WERI-Rb-1 (cell line): ENCODE results near the gene GALK1.

ENCODE experiments used
- DNase-seq: peaks from one replicate; pipeline ENCODE4 v3.0.0-alpha.2; 2020
- H3K27ac ChIP-seq: fragments of 250-450 bp; sonication (Bioruptor Pico); 2 replicates; pipeline ENCODE4 v1.5.1; 2020; ENCODE audit warnings: mild to moderate bottlenecking, moderate library complexity
- H3K27me3 ChIP-seq: fragments of 250-450 bp; sonication (Bioruptor Pico); 2 replicates; pipeline ENCODE4 v1.5.1; 2021; ENCODE audit warnings: mild to moderate bottlenecking, low read depth, moderate library complexity; ENCODE audit not compliant: insufficient read depth, severe bottlenecking
- H3K36me3 ChIP-seq: fragments of 250-450 bp; sonication (Bioruptor Pico); 2 replicates; pipeline ENCODE4 v1.5.1; 2020; ENCODE audit warnings: mild to moderate bottlenecking, moderate library complexity
- H3K4me3 ChIP-seq: 2 replicates; pipeline ENCODE4 v1.5.1; 2011; ENCODE audit warnings: low read depth, mild to moderate bottlenecking, control low read depth, low read length
- H3K9me3 ChIP-seq: fragments of 250-450 bp; sonication (Bioruptor Pico); 2 replicates; pipeline ENCODE4 v1.5.1; 2021; ENCODE audit warnings: mild to moderate bottlenecking, moderate library complexity; ENCODE audit not compliant: severe bottlenecking
- TF ChIP-seq, protein P1 (sequence below): IDR thresholded peaks from 2 replicates; pipeline ENCODE4 v1.5.1; 2011; ENCODE audit warnings: low read depth, mild to moderate bottlenecking, control low read depth, inconsistent platforms, low read length

Gene GALK1

DNA sequence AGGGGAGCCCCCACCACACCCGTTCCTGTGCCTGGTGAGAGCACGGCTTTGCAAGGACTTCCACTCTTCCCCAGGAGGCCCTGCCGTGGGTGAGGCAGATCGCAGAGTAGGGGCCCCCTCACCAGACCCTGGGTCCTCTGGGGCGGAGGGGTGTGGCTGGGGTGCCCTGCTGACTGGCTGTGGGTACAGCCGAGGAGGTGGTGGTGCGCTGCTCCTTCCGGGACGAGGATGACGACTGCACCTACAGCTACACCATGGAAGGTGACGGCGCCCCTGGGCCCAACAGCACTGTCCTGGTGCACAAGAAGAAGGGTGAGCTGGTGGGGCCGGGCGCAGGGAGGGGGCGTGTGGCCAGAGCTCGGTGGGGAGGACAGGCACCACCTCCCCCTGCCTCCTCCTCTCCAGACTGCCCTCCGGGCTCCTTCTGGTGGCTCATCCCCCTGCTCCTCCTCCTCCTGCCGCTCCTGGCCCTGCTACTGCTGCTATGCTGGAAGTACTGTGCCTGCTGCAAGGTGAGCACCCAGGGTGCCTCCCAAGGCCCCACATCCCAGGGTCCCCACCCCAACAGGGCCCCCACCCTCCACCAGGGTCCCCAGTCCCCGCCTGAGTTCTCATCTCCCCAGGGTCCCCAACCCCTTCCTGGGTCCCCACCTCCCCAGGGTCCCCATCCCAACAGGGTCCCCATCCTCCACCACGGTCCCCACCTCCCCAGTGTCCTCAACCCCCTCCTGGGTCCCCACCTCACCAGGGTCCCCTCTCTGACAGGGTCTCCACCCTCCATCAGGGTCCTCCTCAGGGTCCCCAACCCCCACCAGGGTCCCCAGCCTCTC is 27.6 kb downstream of the GALK1 start:
- Histone ChIP-seq H3K27ac (no peak overlapping the region), H3K27me3 (no peaks in the 10 kb centered on the region)

DNA sequence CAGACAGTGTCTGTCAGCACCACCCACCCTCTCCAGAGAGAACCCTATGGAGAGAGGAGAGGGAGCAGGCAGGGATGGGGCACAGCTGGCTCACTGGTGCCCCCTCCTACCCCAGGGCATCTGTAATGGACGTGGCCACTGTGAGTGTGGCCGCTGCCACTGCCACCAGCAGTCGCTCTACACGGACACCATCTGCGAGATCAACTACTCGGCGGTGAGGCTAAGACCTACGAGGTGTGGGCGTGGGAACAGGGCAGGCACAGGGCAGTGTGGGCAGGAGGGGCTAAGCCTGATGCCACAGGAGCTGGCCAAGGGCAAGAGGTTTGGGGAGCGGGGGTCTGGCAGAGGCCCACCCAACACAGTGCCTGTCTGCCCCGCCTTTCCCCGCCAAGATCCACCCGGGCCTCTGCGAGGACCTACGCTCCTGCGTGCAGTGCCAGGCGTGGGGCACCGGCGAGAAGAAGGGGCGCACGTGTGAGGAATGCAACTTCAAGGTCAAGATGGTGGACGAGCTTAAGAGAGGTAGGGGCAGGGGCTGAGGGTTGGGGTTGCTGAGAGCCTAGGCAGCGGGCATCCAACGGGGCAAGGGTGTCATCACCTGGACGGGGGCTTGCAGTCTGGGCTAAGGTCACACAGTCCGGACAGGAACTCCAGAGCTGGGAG is 28.7 kb downstream of the GALK1 start:
- TF ChIP-seq, protein P1, sequence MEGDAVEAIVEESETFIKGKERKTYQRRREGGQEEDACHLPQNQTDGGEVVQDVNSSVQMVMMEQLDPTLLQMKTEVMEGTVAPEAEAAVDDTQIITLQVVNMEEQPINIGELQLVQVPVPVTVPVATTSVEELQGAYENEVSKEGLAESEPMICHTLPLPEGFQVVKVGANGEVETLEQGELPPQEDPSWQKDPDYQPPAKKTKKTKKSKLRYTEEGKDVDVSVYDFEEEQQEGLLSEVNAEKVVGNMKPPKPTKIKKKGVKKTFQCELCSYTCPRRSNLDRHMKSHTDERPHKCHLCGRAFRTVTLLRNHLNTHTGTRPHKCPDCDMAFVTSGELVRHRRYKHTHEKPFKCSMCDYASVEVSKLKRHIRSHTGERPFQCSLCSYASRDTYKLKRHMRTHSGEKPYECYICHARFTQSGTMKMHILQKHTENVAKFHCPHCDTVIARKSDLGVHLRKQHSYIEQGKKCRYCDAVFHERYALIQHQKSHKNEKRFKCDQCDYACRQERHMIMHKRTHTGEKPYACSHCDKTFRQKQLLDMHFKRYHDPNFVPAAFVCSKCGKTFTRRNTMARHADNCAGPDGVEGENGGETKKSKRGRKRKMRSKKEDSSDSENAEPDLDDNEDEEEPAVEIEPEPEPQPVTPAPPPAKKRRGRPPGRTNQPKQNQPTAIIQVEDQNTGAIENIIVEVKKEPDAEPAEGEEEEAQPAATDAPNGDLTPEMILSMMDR = no peak
- no peak for DNase-seq
- H3K27ac ChIP-seq = no peak overlapping the region
- no peaks in the 10 kb centered on the region for H3K36me3 ChIP-seq
- peaks cover 5% of the 10 kb centered on the region for H3K9me3 ChIP-seq
- H3K4me3 ChIP-seq = no peak overlapping the region
- no peaks in the 10 kb centered on the region for H3K27me3 ChIP-seq

More for the DNA sequence above, 27.6 kb downstream of the GALK1 start:
- Histone ChIP-seq H3K4me3 (no peak overlapping the region), H3K36me3 (no peaks in the 10 kb centered on the region), H3K9me3 (peaks cover 5% of the 10 kb centered on the region)
- TF ChIP-seq, protein P1 = no peak
- DNase-seq = no peak

DNA sequence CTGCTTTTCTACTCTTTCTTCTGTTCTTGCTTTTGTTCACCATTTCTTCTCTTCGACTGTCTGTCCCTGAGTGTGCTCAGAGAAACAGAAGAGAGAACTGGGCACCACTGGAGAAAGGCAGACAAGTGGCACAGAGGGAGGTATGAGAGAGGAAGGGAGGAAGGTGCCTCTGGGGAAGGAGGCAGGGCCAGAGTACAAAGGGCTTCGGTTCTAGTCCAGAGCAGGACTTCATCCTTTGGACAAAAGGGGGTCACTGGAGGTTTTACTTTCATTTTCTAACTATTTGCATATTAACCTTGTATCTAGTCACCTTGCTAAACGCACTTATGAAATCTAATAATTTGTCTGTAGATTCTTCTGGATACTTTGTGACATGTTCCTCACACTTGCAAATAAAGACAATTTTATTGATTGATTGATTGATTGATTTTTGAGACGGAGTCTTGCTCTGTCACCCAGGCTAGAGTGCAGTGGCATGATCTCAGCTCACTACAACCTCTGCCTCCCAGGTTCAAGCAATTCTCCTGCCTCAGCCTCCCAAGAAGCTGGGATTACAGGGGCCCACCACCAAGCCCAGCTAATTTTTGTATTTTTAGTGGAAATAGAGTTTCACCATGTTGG is 30.2 kb downstream of the GALK1 start:
- TF ChIP-seq, protein P1 = no peak
- H3K27me3 ChIP-seq = no peaks in the 10 kb centered on the region
- H3K36me3 ChIP-seq = no peaks in the 10 kb centered on the region
- no peak overlapping the region for H3K27ac ChIP-seq
- no peak for DNase-seq
- peaks cover 5% of the 10 kb centered on the region for H3K9me3 ChIP-seq
- H3K4me3 ChIP-seq = no peak overlapping the region

DNA sequence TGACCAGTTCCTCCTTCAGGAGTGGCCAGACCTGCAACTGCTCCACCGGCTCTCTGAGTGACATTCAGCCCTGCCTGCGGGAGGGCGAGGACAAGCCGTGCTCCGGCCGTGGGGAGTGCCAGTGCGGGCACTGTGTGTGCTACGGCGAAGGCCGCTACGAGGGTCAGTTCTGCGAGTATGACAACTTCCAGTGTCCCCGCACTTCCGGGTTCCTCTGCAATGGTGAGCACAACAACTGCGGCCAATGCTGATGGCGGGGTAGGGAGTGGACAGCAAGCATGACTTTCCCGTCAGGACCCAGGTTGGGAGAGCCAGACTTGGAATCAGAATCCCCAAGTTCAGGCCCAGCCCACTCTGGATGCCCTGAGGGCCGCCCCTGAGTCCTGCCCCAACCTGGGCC is 31.5 kb downstream of the GALK1 start:
- Histone ChIP-seq H3K4me3 (no peak overlapping the region), H3K27ac (no peak overlapping the region), H3K9me3 (peaks cover 5% of the 10 kb centered on the region), H3K36me3 (no peaks in the 10 kb centered on the region), H3K27me3 (no peaks in the 10 kb centered on the region)
- no peak for DNase-seq
- TF ChIP-seq, protein P1 = no peak

DNA sequence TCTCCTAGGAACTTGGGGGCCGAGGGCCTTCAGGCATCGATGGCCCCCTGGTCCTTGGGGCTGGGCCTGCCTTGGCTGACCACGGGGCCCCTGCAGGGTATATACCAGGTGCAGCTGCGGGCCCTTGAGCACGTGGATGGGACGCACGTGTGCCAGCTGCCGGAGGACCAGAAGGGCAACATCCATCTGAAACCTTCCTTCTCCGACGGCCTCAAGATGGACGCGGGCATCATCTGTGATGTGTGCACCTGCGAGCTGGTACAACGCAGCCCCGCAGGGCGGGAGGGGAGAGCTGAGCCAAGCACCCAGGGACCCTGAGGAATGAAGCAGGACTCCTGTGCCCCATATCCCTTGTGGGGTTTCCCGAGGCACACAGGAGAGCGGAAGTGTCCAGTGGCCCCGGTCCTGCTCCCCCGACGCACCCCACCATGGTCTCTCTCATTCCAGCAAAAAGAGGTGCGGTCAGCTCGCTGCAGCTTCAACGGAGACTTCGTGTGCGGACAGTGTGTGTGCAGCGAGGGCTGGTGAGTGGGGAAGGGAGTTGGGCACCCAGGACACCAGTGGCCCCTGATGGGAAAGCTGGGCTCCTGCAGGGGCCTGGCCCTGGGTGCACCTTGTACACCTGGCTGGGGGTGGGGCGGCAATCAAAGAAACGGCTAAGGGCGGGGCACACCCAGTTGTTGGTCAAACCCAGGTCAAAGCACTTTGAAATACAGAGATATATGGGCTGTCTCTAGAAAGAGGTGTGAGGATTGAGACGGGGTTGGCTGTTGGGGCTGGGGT is 33.1 kb downstream of the GALK1 start:
- H3K36me3 ChIP-seq = no peaks in the 10 kb centered on the region
- H3K9me3 ChIP-seq = peaks cover 5% of the 10 kb centered on the region
- TF ChIP-seq, protein P1 = no peak
- no peak overlapping the region for H3K27ac ChIP-seq
- no peak overlapping the region for H3K4me3 ChIP-seq
- no peak for DNase-seq
- H3K27me3 ChIP-seq = no peaks in the 10 kb centered on the region
